A549 (cell line): ENCODE data around the gene SHTN1.

Experiments
- CBX2 ChIP-seq: fragments of 200-600 bp; sonication (generic); IDR thresholded peaks from 2 replicates; pipeline ENCODE4 v1.6.1; 2016; ENCODE audit warnings: low read depth, mild to moderate bottlenecking, borderline replicate concordance
- CTCF ChIP-seq: fragments of >200 bp; sonication (Bioruptor Twin); formaldehyde crosslinking; IDR thresholded peaks from 3 replicates; pipeline ENCODE4 v1.5.1; 2016
- EP300 ChIP-seq, 2 experiments: fragments of >200 bp; sonication (Bioruptor Twin); formaldehyde crosslinking; IDR thresholded peaks; 2 replicates in 1 of 2; 3 replicates in 1 of 2; pipeline ENCODE4 v1.6.1; 2016 to 2017
- HDAC2 ChIP-seq: fragments of 200-600 bp; sonication (generic); IDR thresholded peaks from 2 replicates; pipeline ENCODE4 v1.6.1; 2016
- MAFK ChIP-seq: fragments of 450-650 bp; IDR thresholded peaks from 2 replicates; pipeline ENCODE4 v1.6.1; 2014; ENCODE audit not compliant: partially characterized antibody
- PBX3 ChIP-seq: IDR thresholded peaks from 2 replicates; pipeline ENCODE4 v1.6.1; 2012
- POLR2A ChIP-seq: IDR thresholded peaks from 2 replicates; pipeline ENCODE4 v1.6.1; 2012; ENCODE audit warnings: mild to moderate bottlenecking, low read length
- POLR2AphosphoS2 ChIP-seq: conservative IDR thresholded peaks from 2 replicates; pipeline ENCODE4 v1.6.1; 2012; ENCODE audit warnings: low read length, improper control_type of control experiment, inconsistent platforms
- RCOR1 ChIP-seq: fragments of 150-350 bp; IDR thresholded peaks from 2 replicates; pipeline ENCODE4 v1.6.1; 2014; ENCODE audit warnings: antibody characterized with exemption, low read length, low read depth
- TF ChIP-seq, protein P1 (sequence below): IDR thresholded peaks from 2 replicates; pipeline ENCODE4 v1.6.1; 2012
- TF ChIP-seq, protein P2 (sequence below): fragments of 450-650 bp; IDR thresholded peaks from 2 replicates; pipeline ENCODE4 v1.6.1; 2014; ENCODE audit warnings: antibody characterized with exemption
- TF ChIP-seq, protein P3 (sequence below): fragments of >200 bp; sonication (Bioruptor Twin); formaldehyde crosslinking; IDR thresholded peaks from 2 replicates; pipeline ENCODE4 v1.6.1; 2016

DNA sequence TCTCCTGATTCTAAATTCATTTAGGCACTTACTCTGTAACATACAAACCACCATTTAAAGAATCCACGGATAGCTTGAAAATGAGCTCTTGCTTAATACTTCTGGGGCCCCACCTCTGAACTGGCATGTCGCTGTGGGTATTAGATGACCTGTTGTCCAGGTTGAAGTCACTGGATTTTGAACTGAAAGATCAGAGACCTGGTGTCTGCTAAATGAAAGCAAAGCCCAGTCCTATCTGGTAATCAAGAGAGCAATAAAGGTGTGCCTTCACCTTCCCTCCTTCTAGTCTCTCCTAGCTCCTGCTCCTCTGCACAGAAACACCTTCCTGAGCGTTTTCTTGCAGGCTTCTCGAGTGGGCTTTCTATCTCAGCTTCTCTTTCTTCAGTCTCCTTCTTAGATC, 151.3 kb downstream of the SHTN1 start:
- TF ChIP-seq CTCF (no peak), CBX2 (no peak), POLR2AphosphoS2 (no peak), MAFK (no peak), HDAC2 (no peak), EP300 (IDR thresholded peaks at IDR 0.05) (no peak), POLR2A (no peak), PBX3 (no peak), RCOR1 (no peak)
- TF ChIP-seq, protein P1, sequence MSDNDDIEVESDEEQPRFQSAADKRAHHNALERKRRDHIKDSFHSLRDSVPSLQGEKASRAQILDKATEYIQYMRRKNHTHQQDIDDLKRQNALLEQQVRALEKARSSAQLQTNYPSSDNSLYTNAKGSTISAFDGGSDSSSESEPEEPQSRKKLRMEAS, result no peak
- TF ChIP-seq, protein P2, sequence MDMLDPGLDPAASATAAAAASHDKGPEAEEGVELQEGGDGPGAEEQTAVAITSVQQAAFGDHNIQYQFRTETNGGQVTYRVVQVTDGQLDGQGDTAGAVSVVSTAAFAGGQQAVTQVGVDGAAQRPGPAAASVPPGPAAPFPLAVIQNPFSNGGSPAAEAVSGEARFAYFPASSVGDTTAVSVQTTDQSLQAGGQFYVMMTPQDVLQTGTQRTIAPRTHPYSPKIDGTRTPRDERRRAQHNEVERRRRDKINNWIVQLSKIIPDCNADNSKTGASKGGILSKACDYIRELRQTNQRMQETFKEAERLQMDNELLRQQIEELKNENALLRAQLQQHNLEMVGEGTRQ, result no peak
- TF ChIP-seq, protein P3, sequence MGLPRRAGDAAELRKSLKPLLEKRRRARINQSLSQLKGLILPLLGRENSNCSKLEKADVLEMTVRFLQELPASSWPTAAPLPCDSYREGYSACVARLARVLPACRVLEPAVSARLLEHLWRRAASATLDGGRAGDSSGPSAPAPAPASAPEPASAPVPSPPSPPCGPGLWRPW, result no peak
